ENCODE measurements around the gene SGK2.

SGK2 gene

DNA sequence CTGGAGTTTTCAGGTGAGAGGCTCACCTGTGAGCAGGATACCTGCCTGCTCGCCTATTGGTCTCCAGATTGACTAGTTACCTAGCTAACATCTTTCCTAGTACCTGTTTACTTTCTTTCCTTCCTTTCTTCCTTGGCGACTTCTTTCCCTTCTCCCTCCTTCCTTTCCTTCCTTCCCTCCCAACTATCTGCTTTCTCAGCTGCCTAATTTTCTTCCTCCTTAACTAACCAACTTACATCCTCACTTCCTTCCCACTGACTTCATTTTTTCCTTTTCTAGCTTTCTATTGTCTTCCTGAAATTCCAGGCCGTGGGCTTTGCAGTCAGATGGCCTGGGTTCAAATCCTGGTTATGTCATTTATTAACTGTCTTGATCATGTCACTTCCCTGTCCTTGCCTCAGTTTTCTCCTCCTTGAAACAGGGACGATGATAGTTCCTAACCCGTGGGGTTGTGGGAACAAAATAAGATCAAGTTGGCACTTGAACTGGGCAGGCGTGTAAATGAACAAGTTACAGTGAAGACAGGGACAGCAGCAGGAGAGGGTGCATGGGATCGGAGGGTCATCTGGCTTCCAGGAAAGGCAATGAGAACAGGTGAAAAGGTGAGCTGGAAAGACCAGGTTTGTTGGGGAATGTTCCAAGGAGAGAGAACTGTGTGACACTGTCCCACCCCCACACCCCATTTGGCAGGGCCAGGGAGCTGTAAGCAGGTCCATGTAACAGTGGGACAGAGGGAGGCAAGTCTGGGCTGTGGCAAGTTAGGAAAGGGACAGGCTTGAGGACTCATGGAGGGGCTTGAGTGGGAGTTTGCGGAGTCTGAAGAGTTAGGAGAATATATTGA lies 540 bp downstream of the SGK2 start:
- TF ChIP-seq, protein P1, sequence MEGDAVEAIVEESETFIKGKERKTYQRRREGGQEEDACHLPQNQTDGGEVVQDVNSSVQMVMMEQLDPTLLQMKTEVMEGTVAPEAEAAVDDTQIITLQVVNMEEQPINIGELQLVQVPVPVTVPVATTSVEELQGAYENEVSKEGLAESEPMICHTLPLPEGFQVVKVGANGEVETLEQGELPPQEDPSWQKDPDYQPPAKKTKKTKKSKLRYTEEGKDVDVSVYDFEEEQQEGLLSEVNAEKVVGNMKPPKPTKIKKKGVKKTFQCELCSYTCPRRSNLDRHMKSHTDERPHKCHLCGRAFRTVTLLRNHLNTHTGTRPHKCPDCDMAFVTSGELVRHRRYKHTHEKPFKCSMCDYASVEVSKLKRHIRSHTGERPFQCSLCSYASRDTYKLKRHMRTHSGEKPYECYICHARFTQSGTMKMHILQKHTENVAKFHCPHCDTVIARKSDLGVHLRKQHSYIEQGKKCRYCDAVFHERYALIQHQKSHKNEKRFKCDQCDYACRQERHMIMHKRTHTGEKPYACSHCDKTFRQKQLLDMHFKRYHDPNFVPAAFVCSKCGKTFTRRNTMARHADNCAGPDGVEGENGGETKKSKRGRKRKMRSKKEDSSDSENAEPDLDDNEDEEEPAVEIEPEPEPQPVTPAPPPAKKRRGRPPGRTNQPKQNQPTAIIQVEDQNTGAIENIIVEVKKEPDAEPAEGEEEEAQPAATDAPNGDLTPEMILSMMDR (IDR thresholded peaks at IDR 0.05): no peak

DNA sequence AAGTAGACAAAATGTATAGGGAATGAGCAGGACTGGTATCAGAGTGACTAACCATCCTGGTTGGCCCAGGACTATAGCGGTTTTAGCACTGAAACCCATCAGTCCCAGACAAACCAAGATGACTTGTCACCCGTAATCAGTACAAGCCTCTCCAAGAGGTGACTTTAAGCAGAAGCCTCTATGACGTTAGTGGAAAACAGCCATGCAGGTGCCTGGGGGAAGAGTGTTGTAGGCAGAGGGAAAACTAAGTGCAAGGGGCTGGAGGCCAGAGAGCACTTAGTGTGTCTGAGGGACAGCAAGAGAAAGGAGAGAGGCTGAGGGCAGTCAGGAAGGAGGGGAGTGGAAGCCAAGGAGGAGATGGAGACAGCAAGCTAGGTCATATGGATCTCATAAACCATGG lies 2.1 kb downstream of the SGK2 start:
- TF ChIP-seq, protein P1 (IDR thresholded peaks at IDR 0.05): no peak

DNA sequence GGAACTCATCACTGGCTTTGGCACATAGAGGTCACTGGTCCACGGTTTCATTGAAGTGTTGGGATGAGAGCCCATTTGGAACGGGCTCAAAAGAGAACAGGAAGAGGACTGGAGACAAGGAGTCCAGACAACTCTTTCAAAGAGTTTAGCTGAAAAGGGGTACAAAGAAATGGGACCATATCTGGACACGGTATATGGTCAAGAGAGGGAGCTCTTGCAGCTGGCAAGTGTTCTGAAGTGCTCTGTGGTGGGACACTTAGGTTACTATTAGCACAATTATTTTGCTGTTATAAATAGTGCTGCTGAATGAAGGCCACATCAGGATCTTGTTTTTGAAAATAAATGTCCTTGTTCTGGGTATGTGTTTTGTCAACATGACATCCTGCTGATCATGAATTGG lies 4.6 kb downstream of the SGK2 start:
- TF ChIP-seq, protein P1 (IDR thresholded peaks at IDR 0.05): no peak

DNA sequence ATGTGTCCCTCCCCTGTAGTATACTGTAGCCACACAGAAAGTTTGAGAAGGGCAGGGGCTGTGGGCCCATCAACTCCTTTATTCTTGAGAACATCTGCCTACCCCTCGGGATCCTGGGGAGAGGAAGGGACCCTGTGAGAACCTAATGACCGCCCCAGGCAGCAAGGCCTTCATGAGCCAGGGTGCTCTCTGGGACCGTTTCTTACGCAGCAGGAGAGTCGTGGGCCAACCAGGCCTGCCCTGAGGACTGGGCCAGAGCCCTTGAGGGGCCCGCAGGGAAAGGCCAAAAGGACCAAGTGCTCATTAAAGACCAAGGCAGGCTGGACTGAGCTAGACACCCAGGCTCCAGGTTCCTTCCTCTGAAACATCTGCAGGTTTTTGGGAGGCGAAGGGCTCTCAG lies 5.2 kb downstream of the SGK2 start:
- TF ChIP-seq, protein P1 (IDR thresholded peaks at IDR 0.05): no peak

DNA sequence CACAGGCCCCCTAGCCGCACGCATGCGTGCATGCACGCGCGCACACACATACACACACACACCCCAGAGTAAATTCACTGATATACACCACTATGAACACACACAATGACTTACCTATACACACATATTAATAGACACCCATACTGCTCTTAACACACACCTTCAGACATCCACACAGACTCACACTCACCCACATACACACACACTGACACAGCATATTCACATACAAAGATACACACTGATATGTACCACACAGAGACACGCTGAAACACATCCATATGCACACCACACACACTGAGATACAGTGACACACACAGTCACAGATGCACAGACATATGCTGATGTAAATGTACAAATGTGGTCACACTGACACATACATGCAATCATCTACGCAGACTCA lies 5.6 kb downstream of the SGK2 start:
- TF ChIP-seq, protein P1 (IDR thresholded peaks at IDR 0.05): no peak

DNA sequence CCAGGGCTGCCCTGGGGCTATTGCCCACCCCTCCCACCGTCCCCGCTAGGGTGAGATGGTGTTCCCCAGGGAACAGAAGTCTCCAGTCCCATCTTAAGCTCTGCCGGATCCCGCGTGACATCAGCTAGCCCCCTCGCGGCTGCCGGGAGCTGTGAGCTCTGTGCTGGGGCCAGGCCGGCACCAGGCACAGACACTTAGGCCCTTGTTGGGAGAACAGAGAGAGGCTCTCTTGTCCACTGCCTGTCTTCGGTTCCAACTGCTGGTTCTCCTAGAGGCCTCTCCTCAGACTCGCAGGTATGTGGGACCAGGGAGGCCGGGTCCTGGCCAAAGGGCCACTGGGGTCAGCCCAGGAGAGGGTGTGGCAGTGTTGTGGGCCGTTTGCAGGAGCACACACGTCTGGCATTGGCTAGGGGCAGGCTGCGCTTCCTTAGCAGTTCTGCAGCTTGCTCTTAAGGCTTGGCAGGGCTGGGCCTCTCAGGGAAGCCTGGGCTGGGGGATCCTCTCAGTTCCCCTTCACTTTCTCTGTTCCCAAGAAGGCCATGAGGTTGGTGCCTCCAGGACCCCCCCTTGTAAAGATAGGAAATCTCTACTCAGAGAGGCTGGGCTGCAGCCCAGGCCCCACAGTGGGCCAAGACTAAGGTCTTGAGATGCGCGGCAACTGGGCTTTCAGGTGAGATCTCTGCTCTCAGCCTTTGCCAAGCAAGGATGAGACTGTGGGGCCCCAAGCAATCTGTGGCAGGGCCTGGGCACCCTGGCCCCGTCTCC lies 6.3 kb downstream of the SGK2 start:
- TF ChIP-seq, protein P1 (IDR thresholded peaks at IDR 0.05): no peak

DNA sequence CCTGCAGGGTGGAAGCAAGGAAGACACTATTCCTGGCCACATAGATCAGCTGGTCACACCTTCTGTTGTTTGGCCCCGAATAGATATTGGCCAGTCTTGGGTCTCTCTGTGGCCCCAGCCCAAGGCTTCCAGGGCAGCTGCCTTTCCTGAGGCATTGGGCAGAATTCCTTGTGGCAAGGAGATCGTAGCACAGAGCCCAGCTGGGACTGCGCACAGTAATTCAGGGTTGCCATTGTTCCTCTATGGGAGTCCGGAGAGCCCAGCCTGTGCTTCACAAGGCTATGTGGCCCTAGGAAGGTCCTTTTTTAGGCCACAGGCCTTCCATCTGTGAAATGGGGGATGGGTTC lies 6.9 kb downstream of the SGK2 start:
- TF ChIP-seq, protein P1 (IDR thresholded peaks at IDR 0.05): no peak

Data from LNCAP (cell line).